Stimulated activated CD8-positive, alpha-beta memory T cell treated with anti-CD3 and anti-CD28 coated beads, Interleukin-7, amount 100 ng/mL, for 48 hours (primary cell): ENCODE data around the gene HSD17B14.
"Not testable (repeated sequence)": the region's sequence is repeated elsewhere in the genome, so short reads cannot be mapped to it uniquely, and the experiment has no call there.

Experiments used
- DNase-seq, 2 donors: peaks; one replicate each; pipeline ENCODE4 v3.0.0-alpha.2; 2020; ENCODE audit warnings: low read depth in 1 of 2; ENCODE audit errors: extremely low read depth in 1 of 2

The HSD17B14 gene

GRCh38 chr19:48836089-48837017, at the start of gene HSD17B14:
HSD17B14 (minus strand) TSS chr19:48836491; CDS start chr19:48836411, 80 bp downstream.
- no peak for DNase-seq

GRCh38 chr19:48883726-48884125, 47.4 kb upstream of the HSD17B14 start:
- DNase-seq: no peak

- DNase-seq: no peak
These were observed 45.7 kb upstream of the HSD17B14 start for GRCh38 chr19:48881741-48882657.

GRCh38 chr19:48879696-48880095, 43.4 kb upstream of the HSD17B14 start:
- not testable (repeated sequence) for DNase-seq

GRCh38 chr19:48879025-48879637, 42.8 kb upstream of the HSD17B14 start:
- no peak for DNase-seq

GRCh38 chr19:48878196-48879024, 42.1 kb upstream of the HSD17B14 start:
- DNase-seq: no peak

- no peak for DNase-seq
These were observed 41.5 kb upstream of the HSD17B14 start for GRCh38 chr19:48877855-48878195.

- not testable (repeated sequence) for DNase-seq
These were observed 40.0 kb upstream of the HSD17B14 start for GRCh38 chr19:48876043-48876981.

- no peak for DNase-seq
These were observed 38.2 kb upstream of the HSD17B14 start for GRCh38 chr19:48874303-48875135.

GRCh38 chr19:48873476-48874302, 37.4 kb upstream of the HSD17B14 start:
- DNase-seq: no peak

GRCh38 chr19:48872884-48873475, 36.7 kb upstream of the HSD17B14 start:
- DNase-seq: peak; percentile 34 to 72

- DNase-seq: peak; percentile 95 to 96
These were observed 36.0 kb upstream of the HSD17B14 start, which contains the start of gene PPP1R15A for GRCh38 chr19:48872182-48872883. PPP1R15A (plus strand) TSS chr19:48872421; CDS start chr19:48873234, 813 bp downstream.

- DNase-seq: not testable (repeated sequence)
These were observed 35.3 kb upstream of the HSD17B14 start for GRCh38 chr19:48871471-48872181.

- DNase-seq: no peak
These were observed 33.8 kb upstream of the HSD17B14 start for GRCh38 chr19:48870048-48870447.

GRCh38 chr19:48868114-48868886, 32.0 kb upstream of the HSD17B14 start, which contains the start of gene PLEKHA4:
PLEKHA4 (minus strand) TSS chr19:48868617; CDS start chr19:48867620, 997 bp downstream.
- no peak for DNase-seq
